Ishikawa (cell line): ENCODE results near the gene EZR.

Source experiments
- CEBPB ChIP-seq: IDR thresholded peaks from 2 replicates; pipeline ENCODE4 v1.6.1; 2012
- CREB1 ChIP-seq: IDR thresholded peaks from 2 replicates; pipeline ENCODE4 v1.6.1; 2012; ENCODE audit warnings: low read depth
- EGR1 ChIP-seq: IDR thresholded peaks from 2 replicates; pipeline ENCODE4 v1.6.1; 2012
- EP300 ChIP-seq: IDR thresholded peaks from 2 replicates; pipeline ENCODE4 v1.6.1; 2012; ENCODE audit warnings: borderline replicate concordance
- FOXM1 ChIP-seq: IDR thresholded peaks from 2 replicates; pipeline ENCODE4 v1.6.1; 2012; ENCODE audit warnings: low read depth, borderline replicate concordance
- MAX ChIP-seq: IDR thresholded peaks from 2 replicates; pipeline ENCODE4 v1.6.1; 2012
- NFIC ChIP-seq: IDR thresholded peaks from 2 replicates; pipeline ENCODE4 v1.6.1; 2012
- RAD21 ChIP-seq: IDR thresholded peaks from 2 replicates; pipeline ENCODE4 v1.6.1; 2012; ENCODE audit warnings: low read depth
- REST ChIP-seq: IDR thresholded peaks from 2 replicates; pipeline ENCODE4 v1.6.1; 2012; ENCODE audit warnings: low read depth, mild to moderate bottlenecking
- TAF1 ChIP-seq: IDR thresholded peaks from 2 replicates; pipeline ENCODE4 v1.6.1; 2012; ENCODE audit warnings: low read depth, mild to moderate bottlenecking
- TCF12 ChIP-seq: IDR thresholded peaks from 2 replicates; pipeline ENCODE4 v1.6.1; 2012; ENCODE audit warnings: low read depth
- TEAD4 ChIP-seq: IDR thresholded peaks from 2 replicates; pipeline ENCODE4 v1.6.1; 2012
- USF1 ChIP-seq: IDR thresholded peaks from 2 replicates; pipeline ENCODE4 v1.6.1; 2012
- YY1 ChIP-seq: IDR thresholded peaks from 2 replicates; pipeline ENCODE4 v1.6.1; 2012; ENCODE audit warnings: low read depth
- ZBTB7A ChIP-seq: IDR thresholded peaks from 2 replicates; pipeline ENCODE4 v1.6.1; 2012; ENCODE audit warnings: low read depth

Gene EZR

GRCh38 chr6:158797331-158798310 is 21.5 kb downstream of the EZR start:
- TF ChIP-seq NFIC (no peak), TCF12 (no peak), TAF1 (no peak), EP300 (no peak), RAD21 (no peak), EGR1 (no peak), YY1 (no peak), CREB1 (no peak), TEAD4 (no peak), ZBTB7A (no peak), REST (no peak)

GRCh38 chr6:158796353-158796752 is 22.8 kb downstream of the EZR start:
- no peak for TF ChIP-seq RAD21
- TF ChIP-seq TCF12, result no peak
- no peak for TF ChIP-seq ZBTB7A
- TF ChIP-seq MAX, result no peak
- no peak for TF ChIP-seq USF1
- TF ChIP-seq CREB1, result no peak
- TF ChIP-seq NFIC, result no peak
- TF ChIP-seq TAF1, result no peak
- no peak for TF ChIP-seq TEAD4
- no peak for TF ChIP-seq FOXM1
- no peak for TF ChIP-seq EP300
- TF ChIP-seq CEBPB, result no peak
- TF ChIP-seq EGR1, result no peak

GRCh38 chr6:158795516-158795915 is 23.7 kb downstream of the EZR start:
- TF ChIP-seq NFIC (no peak), EGR1 (no peak), CREB1 (no peak), REST (no peak), TEAD4 (no peak), MAX (no peak), TAF1 (no peak), YY1 (no peak), FOXM1 (no peak), RAD21 (no peak)

- no peak for TF ChIP-seq EGR1
- no peak for TF ChIP-seq TAF1
- TF ChIP-seq RAD21, result peak; percentile 52
Observed at GRCh38 chr6:158793432-158793831, 25.7 kb downstream of the EZR start.

- TF ChIP-seq MAX, result no peak
- no peak for TF ChIP-seq YY1
- TF ChIP-seq EP300, result no peak
- TF ChIP-seq ZBTB7A, result no peak
- TF ChIP-seq CEBPB, result no peak
- TF ChIP-seq TCF12, result no peak
- no peak for TF ChIP-seq FOXM1
Observed at GRCh38 chr6:158791274-158791855, 27.8 kb downstream of the EZR start.

GRCh38 chr6:158789115-158789917 is 29.9 kb downstream of the EZR start:
- TF ChIP-seq USF1 (no peak), ZBTB7A (no peak), TCF12 (no peak)
